ENCODE measurements around the gene RORC.

DNA sequence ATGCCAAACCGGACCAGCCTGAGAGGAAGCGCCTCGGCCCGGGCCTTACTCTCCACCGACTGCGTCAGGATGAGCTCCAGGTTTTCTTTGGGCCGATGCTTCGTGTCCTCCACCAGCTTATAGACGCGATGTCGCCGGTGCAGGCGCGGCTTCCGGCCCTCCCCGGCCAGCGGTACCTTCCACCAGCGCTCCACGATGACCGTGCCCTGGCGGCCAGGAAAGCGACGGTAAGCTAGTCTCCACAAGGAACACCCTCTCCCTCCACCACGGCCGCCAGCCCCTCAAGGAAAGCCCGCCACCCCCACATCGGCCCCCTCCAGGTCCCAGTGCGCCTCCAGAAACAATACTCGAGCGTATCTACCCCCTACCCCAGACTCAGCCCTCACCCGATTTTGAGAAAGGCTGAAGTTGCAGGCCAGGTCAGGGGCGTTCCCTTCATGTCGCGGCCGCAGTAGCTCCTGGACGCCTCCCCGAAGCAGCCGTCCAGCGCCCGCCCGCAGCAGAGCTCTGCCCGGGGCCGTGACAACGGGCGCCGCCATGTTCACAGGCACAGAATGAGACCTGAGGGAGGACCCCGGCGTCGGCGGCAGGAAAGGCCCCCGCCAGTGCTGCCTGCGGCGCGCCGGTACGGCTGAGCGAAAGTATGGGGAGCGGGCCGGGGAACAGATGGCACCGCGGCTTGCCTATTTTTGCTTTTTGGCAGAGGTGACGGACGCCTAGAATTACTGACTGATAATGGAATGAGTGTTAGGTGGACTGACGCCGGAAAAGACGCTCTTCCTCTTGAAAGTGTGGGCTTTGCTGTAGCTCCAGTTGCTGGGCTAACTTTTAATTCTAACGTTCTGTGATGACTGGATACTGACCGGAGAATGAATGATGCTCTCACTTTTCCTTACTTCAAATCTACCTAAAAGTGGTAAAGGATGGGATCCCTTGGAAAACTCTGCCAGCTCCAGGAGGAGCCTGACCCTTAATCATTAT lies 68.4 kb downstream of the RORC start, which contains the start of gene MRPL9:
- no peak for TF ChIP-seq EZH2 (IDR thresholded peaks at IDR 0.05; ENCODE audit: low read length, unreplicated experiment)
- TF ChIP-seq, protein P1, sequence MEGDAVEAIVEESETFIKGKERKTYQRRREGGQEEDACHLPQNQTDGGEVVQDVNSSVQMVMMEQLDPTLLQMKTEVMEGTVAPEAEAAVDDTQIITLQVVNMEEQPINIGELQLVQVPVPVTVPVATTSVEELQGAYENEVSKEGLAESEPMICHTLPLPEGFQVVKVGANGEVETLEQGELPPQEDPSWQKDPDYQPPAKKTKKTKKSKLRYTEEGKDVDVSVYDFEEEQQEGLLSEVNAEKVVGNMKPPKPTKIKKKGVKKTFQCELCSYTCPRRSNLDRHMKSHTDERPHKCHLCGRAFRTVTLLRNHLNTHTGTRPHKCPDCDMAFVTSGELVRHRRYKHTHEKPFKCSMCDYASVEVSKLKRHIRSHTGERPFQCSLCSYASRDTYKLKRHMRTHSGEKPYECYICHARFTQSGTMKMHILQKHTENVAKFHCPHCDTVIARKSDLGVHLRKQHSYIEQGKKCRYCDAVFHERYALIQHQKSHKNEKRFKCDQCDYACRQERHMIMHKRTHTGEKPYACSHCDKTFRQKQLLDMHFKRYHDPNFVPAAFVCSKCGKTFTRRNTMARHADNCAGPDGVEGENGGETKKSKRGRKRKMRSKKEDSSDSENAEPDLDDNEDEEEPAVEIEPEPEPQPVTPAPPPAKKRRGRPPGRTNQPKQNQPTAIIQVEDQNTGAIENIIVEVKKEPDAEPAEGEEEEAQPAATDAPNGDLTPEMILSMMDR (conservative IDR thresholded peaks at IDR 0.05; ENCODE audit: low read depth, low read length), result no peak
